ENCODE data around the gene GRIK3.
"Not testable (repeated sequence)": the region's sequence is repeated elsewhere in the genome, so short reads cannot be mapped to it uniquely, and the experiment has no call there.

The GRIK3 gene

GRCh38 chr1:36900128-36900527 is 134.2 kb downstream of the GRIK3 start:
- no peak for DNase-seq

GRCh38 chr1:36897813-36898212 is 136.5 kb downstream of the GRIK3 start:
- not testable (repeated sequence) for DNase-seq

GRCh38 chr1:36894824-36895223 is 139.5 kb downstream of the GRIK3 start:
- no peak for DNase-seq

GRCh38 chr1:36890776-36891175 is 143.5 kb downstream of the GRIK3 start:
- no peak for DNase-seq

GRCh38 chr1:36889478-36890226 is 144.7 kb downstream of the GRIK3 start:
- DNase-seq: no peak

GRCh38 chr1:36888811-36889477 is 145.4 kb downstream of the GRIK3 start:
- no peak for DNase-seq

GRCh38 chr1:36885540-36886357 is 148.6 kb downstream of the GRIK3 start:
- DNase-seq: peak; percentile 100

GRCh38 chr1:36884801-36885200 is 149.5 kb downstream of the GRIK3 start:
- DNase-seq: no peak

GRCh38 chr1:36884029-36884701 is 150.2 kb downstream of the GRIK3 start:
- DNase-seq: peak; percentile 100

- DNase-seq: no peak
These were observed 150.9 kb downstream of the GRIK3 start for GRCh38 chr1:36883315-36883949.

- DNase-seq: no peak
These were observed 151.6 kb downstream of the GRIK3 start for GRCh38 chr1:36882536-36883285.

GRCh38 chr1:36881541-36881940 is 152.8 kb downstream of the GRIK3 start:
- DNase-seq: no peak

- no peak for DNase-seq
These were observed 153.3 kb downstream of the GRIK3 start for GRCh38 chr1:36881068-36881405.

GRCh38 chr1:36880155-36881067 is 153.9 kb downstream of the GRIK3 start:
- DNase-seq: no peak

GRCh38 chr1:36879613-36880012 is 154.7 kb downstream of the GRIK3 start:
- DNase-seq: no peak

GRCh38 chr1:36876990-36877389 is 157.3 kb downstream of the GRIK3 start:
- DNase-seq: peak; percentile 99

- no peak for DNase-seq
These were observed 159.8 kb downstream of the GRIK3 start for GRCh38 chr1:36874271-36875060.

GRCh38 chr1:36872858-36873257 is 161.5 kb downstream of the GRIK3 start:
- no peak for DNase-seq

GRCh38 chr1:36872126-36872754 is 162.1 kb downstream of the GRIK3 start:
- no peak for DNase-seq
